B cell (primary cell): ENCODE results near the gene AMTN.

Source experiments
- CTCF ChIP-seq: fragments of 200-600 bp; IDR thresholded peaks from one replicate; pipeline ENCODE4 v1.8.0; 2022; ENCODE audit warnings: antibody characterized with exemption, mild to moderate bottlenecking
- EZH2 ChIP-seq: IDR thresholded peaks from 2 replicates; pipeline ENCODE4 v1.6.1; 2012; ENCODE audit warnings: borderline replicate concordance, low read depth, mild to moderate bottlenecking, moderate library complexity, low read length; ENCODE audit not compliant: insufficient read depth, poor library complexity, severe bottlenecking

DNA sequence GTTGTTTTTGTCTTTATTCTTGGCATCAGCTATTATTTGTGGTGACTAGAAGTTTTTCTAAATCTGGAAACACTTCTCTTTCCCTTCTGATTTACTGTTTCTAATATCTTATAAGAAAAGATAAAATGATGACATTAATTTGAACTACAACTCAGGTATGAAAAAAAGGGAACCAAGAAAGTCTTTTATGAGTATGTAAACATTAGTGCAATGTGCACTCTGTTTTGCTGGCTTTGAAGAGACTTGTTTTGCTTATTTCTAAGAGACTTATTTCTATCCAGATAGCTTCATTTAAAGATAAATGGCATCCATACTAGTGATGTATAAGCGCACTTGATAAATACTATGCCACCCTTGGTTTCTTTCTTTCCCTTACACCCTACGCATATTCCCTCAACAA, 63.6 kb downstream of the AMTN start:
- TF ChIP-seq CTCF (no peak), EZH2 (no peak)
